ENCODE measurements around the gene TGFBR1. TPM values are rescaled to one million over a fixed set of nuclear protein-coding genes. Genes with fewer than 3 reads are reported as not detected.

TGFBR1 gene
- total RNA-seq, 1 donor = 114 TPM

- H3K27ac ChIP-seq (ENCODE audit: low read depth, low read length) = no peak overlapping the region
- no peak for DNase-seq (ENCODE audit: insufficient read length, low spot score, missing footprints)
- H3K79me2 ChIP-seq (ENCODE audit: insufficient read depth, low read length) = peaks cover 31% of the 10 kb centered on the region
- H3K27me3 ChIP-seq (ENCODE audit: insufficient read depth, low read length) = no peaks in the 10 kb centered on the region
- H3K4me3 ChIP-seq (ENCODE audit: insufficient read depth, low read length) = no peak overlapping the region
- peaks cover 12% of the 10 kb centered on the region for H3K36me3 ChIP-seq (ENCODE audit: insufficient read depth, low read length)
- no peaks in the 10 kb centered on the region for H3K9me3 ChIP-seq (ENCODE audit: low read depth, low read length)
- H3K4me2 ChIP-seq (ENCODE audit: insufficient read depth, low read length) = no peak overlapping the region
- no peak for TF ChIP-seq CTCF (IDR thresholded peaks at IDR 0.05; ENCODE audit: extremely low read depth, low read depth, low read length)
- peaks cover 28% of the 10 kb centered on the region for H4K20me1 ChIP-seq (ENCODE audit: insufficient read depth, low read length)
- H3K4me1 ChIP-seq (ENCODE audit: insufficient read depth, low read length) = peaks cover 13% of the 10 kb centered on the region
- no peak overlapping the region for H2AFZ ChIP-seq (ENCODE audit: low read length)
Measured at GRCh38 chr9:99133145-99133544, 28.2 kb downstream of the TGFBR1 start.

GRCh38 chr9:99134893-99135341 is 30.0 kb downstream of the TGFBR1 start:
- DNase-seq (ENCODE audit: insufficient read length, low spot score, missing footprints) = peak; percentile 65
- no peak for TF ChIP-seq CTCF (IDR thresholded peaks at IDR 0.05; ENCODE audit: extremely low read depth, low read depth, low read length)
- Histone ChIP-seq H3K4me1 (ENCODE audit: insufficient read depth, low read length) (peaks cover 13% of the 10 kb centered on the region), H3K27me3 (ENCODE audit: insufficient read depth, low read length) (no peaks in the 10 kb centered on the region), H4K20me1 (ENCODE audit: insufficient read depth, low read length) (peaks cover 28% of the 10 kb centered on the region), H3K79me2 (ENCODE audit: insufficient read depth, low read length) (peaks cover 19% of the 10 kb centered on the region), H3K4me3 (ENCODE audit: insufficient read depth, low read length) (no peak overlapping the region), H2AFZ (ENCODE audit: low read length) (no peak overlapping the region), H3K27ac (ENCODE audit: low read depth, low read length) (no peak overlapping the region), H3K4me2 (ENCODE audit: insufficient read depth, low read length) (peak overlapping the region; percentile 31), H3K36me3 (ENCODE audit: insufficient read depth, low read length) (peaks cover 17% of the 10 kb centered on the region), H3K9me3 (ENCODE audit: low read depth, low read length) (no peaks in the 10 kb centered on the region)

- no peak overlapping the region for H3K4me3 ChIP-seq (ENCODE audit: insufficient read depth, low read length)
- DNase-seq (ENCODE audit: insufficient read length, low spot score, missing footprints) = no peak
- no peak overlapping the region for H3K4me2 ChIP-seq (ENCODE audit: insufficient read depth, low read length)
- H3K36me3 ChIP-seq (ENCODE audit: insufficient read depth, low read length) = peaks cover 11% of the 10 kb centered on the region
- H3K27ac ChIP-seq (ENCODE audit: low read depth, low read length) = no peak overlapping the region
- H3K79me2 ChIP-seq (ENCODE audit: insufficient read depth, low read length) = peaks cover 14% of the 10 kb centered on the region
- peaks cover 13% of the 10 kb centered on the region for H3K4me1 ChIP-seq (ENCODE audit: insufficient read depth, low read length)
- peaks cover 24% of the 10 kb centered on the region for H4K20me1 ChIP-seq (ENCODE audit: insufficient read depth, low read length)
- TF ChIP-seq CTCF (IDR thresholded peaks at IDR 0.05; ENCODE audit: extremely low read depth, low read depth, low read length) = no peak
- no peaks in the 10 kb centered on the region for H3K27me3 ChIP-seq (ENCODE audit: insufficient read depth, low read length)
- no peaks in the 10 kb centered on the region for H3K9me3 ChIP-seq (ENCODE audit: low read depth, low read length)
- H2AFZ ChIP-seq (ENCODE audit: low read length) = no peak overlapping the region
Measured at GRCh38 chr9:99135456-99135855, 30.5 kb downstream of the TGFBR1 start.

- Histone ChIP-seq H3K27ac (ENCODE audit: low read depth, low read length) (no peak overlapping the region), H4K20me1 (ENCODE audit: insufficient read depth, low read length) (peaks cover 21% of the 10 kb centered on the region), H3K27me3 (ENCODE audit: insufficient read depth, low read length) (no peaks in the 10 kb centered on the region), H3K79me2 (ENCODE audit: insufficient read depth, low read length) (peaks cover 10% of the 10 kb centered on the region), H3K4me1 (ENCODE audit: insufficient read depth, low read length) (peaks cover 13% of the 10 kb centered on the region), H3K9me3 (ENCODE audit: low read depth, low read length) (no peaks in the 10 kb centered on the region), H3K36me3 (ENCODE audit: insufficient read depth, low read length) (peaks cover 21% of the 10 kb centered on the region), H3K4me3 (ENCODE audit: insufficient read depth, low read length) (no peak overlapping the region), H2AFZ (ENCODE audit: low read length) (no peak overlapping the region), H3K4me2 (ENCODE audit: insufficient read depth, low read length) (no peak overlapping the region)
- DNase-seq (ENCODE audit: insufficient read length, low spot score, missing footprints) = no peak
- TF ChIP-seq CTCF (IDR thresholded peaks at IDR 0.05; ENCODE audit: extremely low read depth, low read depth, low read length) = no peak
Measured at GRCh38 chr9:99137225-99137624, 32.3 kb downstream of the TGFBR1 start.
